KMS-11 (cell line): ENCODE results near the gene CAMK2D.

Experiments
- H2AFZ ChIP-seq: fragments of 200-600 bp; sonication (generic); 2 replicates; pipeline ENCODE4 v1.6.1; 2016; ENCODE audit warnings: antibody characterized with exemption, mixed run types, low read depth
- H3K27ac ChIP-seq: fragments of 200-600 bp; sonication (generic); 2 replicates; pipeline ENCODE4 v1.6.1; 2016; ENCODE audit warnings: mild to moderate bottlenecking, mixed run types
- H3K27me3 ChIP-seq: fragments of 200-600 bp; sonication (generic); 2 replicates; pipeline ENCODE4 v1.6.1; 2017; ENCODE audit warnings: mild to moderate bottlenecking, low read depth, mixed run types, moderate library complexity; ENCODE audit not compliant: insufficient read depth
- H3K36me3 ChIP-seq: fragments of 200-600 bp; sonication (generic); 2 replicates; pipeline ENCODE4 v1.6.1; 2017; ENCODE audit warnings: mild to moderate bottlenecking, mixed run types; ENCODE audit not compliant: insufficient read depth
- H3K4me1 ChIP-seq: fragments of 200-600 bp; sonication (generic); 2 replicates; pipeline ENCODE4 v1.6.1; 2016; ENCODE audit warnings: mild to moderate bottlenecking, low read depth, mixed run types; ENCODE audit not compliant: poor library complexity, severe bottlenecking
- H3K4me2 ChIP-seq: fragments of 200-600 bp; sonication (generic); 2 replicates; pipeline ENCODE4 v1.7.0; 2016; ENCODE audit warnings: mild to moderate bottlenecking, mixed run types
- H3K4me3 ChIP-seq: fragments of 200-600 bp; sonication (generic); IDR thresholded peaks from 2 replicates; pipeline ENCODE4 v1.6.1; 2017; ENCODE audit warnings: low read depth, low read length, mixed read lengths; ENCODE audit not compliant: insufficient read depth
- H3K79me2 ChIP-seq: fragments of 200-600 bp; sonication (generic); 2 replicates; pipeline ENCODE4 v1.6.1; 2016; ENCODE audit warnings: low read depth, mixed run types; ENCODE audit not compliant: insufficient read depth
- H3K9ac ChIP-seq: fragments of 200-600 bp; sonication (generic); 2 replicates; pipeline ENCODE4 v1.6.1; 2016; ENCODE audit warnings: mild to moderate bottlenecking, mixed run types
- H4K20me1 ChIP-seq: fragments of 200-600 bp; sonication (generic); 2 replicates; pipeline ENCODE4 v1.6.1; 2016; ENCODE audit warnings: mild to moderate bottlenecking, mixed run types; ENCODE audit not compliant: insufficient read depth
- TF ChIP-seq, protein P1 (sequence below): fragments of 200-600 bp; sonication (generic); conservative IDR thresholded peaks from 2 replicates; pipeline ENCODE4 v1.6.1; 2017; ENCODE audit warnings: low read depth, mild to moderate bottlenecking, antibody characterized with exemption, low read length, moderate library complexity, mixed read lengths

The CAMK2D gene

GRCh38 chr4:113646442-113646822 is 115.1 kb downstream of the CAMK2D start:
- no peak overlapping the region for H3K4me2 ChIP-seq
- no peaks in the 10 kb centered on the region for H3K79me2 ChIP-seq
- H3K27me3 ChIP-seq, result no peaks in the 10 kb centered on the region
- TF ChIP-seq, protein P1, sequence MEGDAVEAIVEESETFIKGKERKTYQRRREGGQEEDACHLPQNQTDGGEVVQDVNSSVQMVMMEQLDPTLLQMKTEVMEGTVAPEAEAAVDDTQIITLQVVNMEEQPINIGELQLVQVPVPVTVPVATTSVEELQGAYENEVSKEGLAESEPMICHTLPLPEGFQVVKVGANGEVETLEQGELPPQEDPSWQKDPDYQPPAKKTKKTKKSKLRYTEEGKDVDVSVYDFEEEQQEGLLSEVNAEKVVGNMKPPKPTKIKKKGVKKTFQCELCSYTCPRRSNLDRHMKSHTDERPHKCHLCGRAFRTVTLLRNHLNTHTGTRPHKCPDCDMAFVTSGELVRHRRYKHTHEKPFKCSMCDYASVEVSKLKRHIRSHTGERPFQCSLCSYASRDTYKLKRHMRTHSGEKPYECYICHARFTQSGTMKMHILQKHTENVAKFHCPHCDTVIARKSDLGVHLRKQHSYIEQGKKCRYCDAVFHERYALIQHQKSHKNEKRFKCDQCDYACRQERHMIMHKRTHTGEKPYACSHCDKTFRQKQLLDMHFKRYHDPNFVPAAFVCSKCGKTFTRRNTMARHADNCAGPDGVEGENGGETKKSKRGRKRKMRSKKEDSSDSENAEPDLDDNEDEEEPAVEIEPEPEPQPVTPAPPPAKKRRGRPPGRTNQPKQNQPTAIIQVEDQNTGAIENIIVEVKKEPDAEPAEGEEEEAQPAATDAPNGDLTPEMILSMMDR, result no peak
- H3K27ac ChIP-seq, result no peak overlapping the region
- H2AFZ ChIP-seq, result no peak overlapping the region
- H3K4me1 ChIP-seq, result peaks cover 11% of the 10 kb centered on the region
- no peak overlapping the region for H3K4me3 ChIP-seq
- no peak overlapping the region for H3K9ac ChIP-seq
- no peaks in the 10 kb centered on the region for H3K36me3 ChIP-seq
- no peaks in the 10 kb centered on the region for H4K20me1 ChIP-seq

- TF ChIP-seq, protein P1, result no peak
- Histone ChIP-seq H3K27ac (no peak overlapping the region), H3K4me2 (no peak overlapping the region), H3K4me3 (no peak overlapping the region), H3K36me3 (no peaks in the 10 kb centered on the region), H3K27me3 (no peaks in the 10 kb centered on the region), H2AFZ (no peak overlapping the region), H3K9ac (no peak overlapping the region), H4K20me1 (no peaks in the 10 kb centered on the region), H3K4me1 (peaks cover 16% of the 10 kb centered on the region), H3K79me2 (no peaks in the 10 kb centered on the region)
Measured at GRCh38 chr4:113645771-113646441, 115.6 kb downstream of the CAMK2D start.

- H3K79me2 ChIP-seq, result no peaks in the 10 kb centered on the region
- peaks cover 17% of the 10 kb centered on the region for H3K4me1 ChIP-seq
Measured at GRCh38 chr4:113645288-113645687, 116.2 kb downstream of the CAMK2D start.

GRCh38 chr4:113644398-113644797 is 117.1 kb downstream of the CAMK2D start:
- H3K36me3 ChIP-seq, result no peaks in the 10 kb centered on the region
- no peak overlapping the region for H3K4me2 ChIP-seq
- no peak overlapping the region for H3K4me3 ChIP-seq
- TF ChIP-seq, protein P1, result no peak
- H3K4me1 ChIP-seq, result peaks cover 26% of the 10 kb centered on the region
- no peaks in the 10 kb centered on the region for H4K20me1 ChIP-seq
- H3K27ac ChIP-seq, result no peak overlapping the region
- H3K79me2 ChIP-seq, result no peaks in the 10 kb centered on the region
- no peaks in the 10 kb centered on the region for H3K27me3 ChIP-seq
- H2AFZ ChIP-seq, result no peak overlapping the region
- H3K9ac ChIP-seq, result no peak overlapping the region

More at GRCh38 chr4:113645288-113645687, 116.2 kb downstream of the CAMK2D start:
- no peak overlapping the region for H3K4me3 ChIP-seq
- no peak overlapping the region for H3K9ac ChIP-seq
- H4K20me1 ChIP-seq, result no peaks in the 10 kb centered on the region
- no peaks in the 10 kb centered on the region for H3K27me3 ChIP-seq
- H2AFZ ChIP-seq, result no peak overlapping the region
- no peaks in the 10 kb centered on the region for H3K36me3 ChIP-seq
- TF ChIP-seq, protein P1, result no peak
- H3K4me2 ChIP-seq, result no peak overlapping the region
- H3K27ac ChIP-seq, result no peak overlapping the region
